ENCODE results near the gene CDC34.

DNA sequence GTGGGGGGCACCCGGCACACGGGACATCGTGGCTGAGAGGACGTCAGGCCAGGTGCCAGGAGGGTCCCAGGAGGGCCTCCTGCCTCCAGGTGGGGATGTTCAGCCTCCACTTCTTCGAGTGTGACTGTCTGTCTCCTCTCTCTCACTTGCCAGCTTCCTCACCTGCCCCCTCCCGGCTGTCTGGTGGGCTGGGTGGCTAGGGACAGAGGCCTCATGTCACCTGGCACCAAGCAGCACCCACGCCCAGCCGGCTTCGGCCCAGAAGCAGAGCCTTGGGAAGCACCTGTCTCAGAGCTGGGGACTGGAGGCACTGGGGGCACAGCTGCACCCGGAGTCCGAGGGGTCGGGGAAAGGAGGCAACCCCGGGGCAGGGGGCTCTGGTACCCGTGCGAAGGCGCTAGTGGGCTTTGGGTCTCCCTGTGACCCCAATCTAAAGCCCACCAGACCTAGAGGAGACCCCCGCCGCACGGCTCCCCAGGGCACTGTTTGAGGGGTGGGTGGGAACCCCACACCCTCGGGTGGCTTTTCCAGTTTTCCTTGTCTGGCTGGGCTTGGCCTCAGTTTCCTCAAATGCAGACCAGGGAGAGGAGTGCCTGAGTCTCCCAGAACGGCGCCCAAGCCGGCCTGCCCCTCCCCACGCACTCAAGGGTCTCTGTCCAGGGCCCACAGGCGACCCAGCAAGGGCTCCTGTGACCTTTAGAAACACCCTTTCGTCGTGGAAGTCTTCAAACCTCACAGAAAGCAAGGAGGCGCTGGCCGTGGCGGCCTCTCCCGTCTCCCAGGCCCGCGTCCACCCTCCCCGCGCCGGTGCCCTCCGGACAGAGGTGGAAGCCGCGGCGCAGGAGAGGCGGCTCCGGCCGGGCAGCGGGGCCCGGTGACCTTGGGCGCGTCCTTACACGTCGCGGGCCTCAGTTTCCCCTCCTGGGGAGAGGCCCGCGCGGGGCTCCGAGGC is 57.5 kb downstream of the CDC34 start:
- TF ChIP-seq, protein P1, sequence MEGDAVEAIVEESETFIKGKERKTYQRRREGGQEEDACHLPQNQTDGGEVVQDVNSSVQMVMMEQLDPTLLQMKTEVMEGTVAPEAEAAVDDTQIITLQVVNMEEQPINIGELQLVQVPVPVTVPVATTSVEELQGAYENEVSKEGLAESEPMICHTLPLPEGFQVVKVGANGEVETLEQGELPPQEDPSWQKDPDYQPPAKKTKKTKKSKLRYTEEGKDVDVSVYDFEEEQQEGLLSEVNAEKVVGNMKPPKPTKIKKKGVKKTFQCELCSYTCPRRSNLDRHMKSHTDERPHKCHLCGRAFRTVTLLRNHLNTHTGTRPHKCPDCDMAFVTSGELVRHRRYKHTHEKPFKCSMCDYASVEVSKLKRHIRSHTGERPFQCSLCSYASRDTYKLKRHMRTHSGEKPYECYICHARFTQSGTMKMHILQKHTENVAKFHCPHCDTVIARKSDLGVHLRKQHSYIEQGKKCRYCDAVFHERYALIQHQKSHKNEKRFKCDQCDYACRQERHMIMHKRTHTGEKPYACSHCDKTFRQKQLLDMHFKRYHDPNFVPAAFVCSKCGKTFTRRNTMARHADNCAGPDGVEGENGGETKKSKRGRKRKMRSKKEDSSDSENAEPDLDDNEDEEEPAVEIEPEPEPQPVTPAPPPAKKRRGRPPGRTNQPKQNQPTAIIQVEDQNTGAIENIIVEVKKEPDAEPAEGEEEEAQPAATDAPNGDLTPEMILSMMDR (conservative IDR thresholded peaks at IDR 0.05), result no peak
- no peak for TF ChIP-seq EZH2 (IDR thresholded peaks at IDR 0.05; ENCODE audit: low read depth)
